Measurements from ENCODE around the gene BCAS4.

DNA sequence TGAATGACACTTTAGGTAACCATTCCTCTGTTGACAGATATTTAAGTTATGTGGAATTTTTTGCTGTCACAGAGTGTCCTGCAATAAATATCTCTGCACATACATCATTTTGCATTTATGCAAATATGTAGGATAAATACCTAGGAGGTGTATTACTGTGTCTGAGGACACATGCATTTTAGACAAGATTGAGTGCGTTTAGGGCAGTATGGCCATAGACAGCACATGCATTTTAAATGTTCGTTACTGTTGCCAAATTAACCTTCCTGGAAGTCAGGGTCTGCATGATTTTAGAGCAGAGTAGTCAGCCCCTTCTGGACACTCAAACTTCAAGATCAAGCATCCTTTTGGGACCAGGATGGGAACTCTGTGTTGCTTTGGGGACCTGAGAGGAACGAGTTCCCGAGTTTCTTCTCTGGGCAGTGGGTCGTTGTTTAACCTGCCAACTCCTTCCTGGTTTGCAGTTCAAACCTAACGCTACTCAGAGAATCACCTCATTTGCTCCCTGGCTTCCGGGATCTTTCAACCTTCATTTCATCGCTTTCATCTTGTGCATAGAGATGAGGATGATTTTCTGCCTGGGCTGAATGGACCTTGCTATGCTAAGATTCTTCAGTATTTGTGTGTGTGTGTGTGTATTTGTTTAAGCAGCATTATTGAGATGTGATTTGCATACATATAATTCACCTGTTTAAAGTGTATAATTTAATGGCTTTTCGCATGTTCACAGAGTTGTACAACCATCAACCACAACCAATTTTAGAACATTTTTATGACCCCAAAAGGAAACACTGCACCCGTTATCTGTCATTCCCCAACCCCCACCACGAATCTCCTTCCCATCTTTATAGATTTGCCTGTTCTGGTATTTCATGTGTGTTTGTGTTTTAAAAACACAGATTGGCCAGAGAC, 9.8 kb downstream of the BCAS4 start:
- TF ChIP-seq CTCF (IDR thresholded peaks at IDR 0.05; ENCODE audit: borderline replicate concordance, extremely low read depth, low read length, poor library complexity, severe bottlenecking): no peak
- no peak for TF ChIP-seq EZH2 (IDR thresholded peaks at IDR 0.05; ENCODE audit: borderline replicate concordance, low read depth, low read length, severe bottlenecking)

All from DND-41 (cell line).